Colonic mucosa (tissue), 4 donors: ENCODE measurements around the gene ZNF629. TPM values are rescaled to one million over a fixed set of nuclear protein-coding genes. Genes with fewer than 3 reads are reported as not detected.

Source experiments
- DNase-seq: peaks from one replicate; pipeline ENCODE4 v3.0.0-alpha.2; 2020
- H3K27ac ChIP-seq: fragments of 200-600 bp; one replicate; pipeline ENCODE4 v1.8.0; 2021
- H3K27me3 ChIP-seq: fragments of 200-600 bp; one replicate; pipeline ENCODE4 v1.8.0; 2021
- H3K36me3 ChIP-seq: fragments of 200-600 bp; one replicate; pipeline ENCODE4 v1.8.0; 2021
- H3K4me1 ChIP-seq: fragments of 200-600 bp; one replicate; pipeline ENCODE4 v1.8.0; 2021; ENCODE audit warnings: mild to moderate bottlenecking
- H3K4me3 ChIP-seq: fragments of 200-600 bp; one replicate; pipeline ENCODE4 v1.8.0; 2021
- H3K9ac ChIP-seq, 2 donors: one replicate each; pipeline ENCODE4 v1.7.0; 2013; ENCODE audit warnings: control low read depth in 2 of 2, low read depth in 2 of 2, low read length in 2 of 2
- H3K9me3 ChIP-seq: fragments of 200-600 bp; one replicate; pipeline ENCODE4 v1.8.0; 2021
- CTCF ChIP-seq: fragments of 200-600 bp; IDR thresholded peaks from one replicate; pipeline ENCODE4 v1.8.0; 2022; ENCODE audit warnings: antibody characterized with exemption, mild to moderate bottlenecking
- intact Hi-C: fragments of 100-400 bp; cut with DNase I; formaldehyde crosslinking; loops from one replicate; pipeline ENCODE4 v1.14.1; 2022
- total RNA-seq, 2 donors: library from RNA; stranded (reverse); fragmentation: NEBNext Ultra II Directional in 1 of 2; extraction: Animal tissue kit (Norgen Biotek cat#: 25700) in 1 of 2; gene quantifications; one replicate each; pipeline ENCODE4 v1.2.1, GENCODE V29; 2021
- donor health status: healthy.
- donor health status: DM: no; HTN: no; CAD: no.
- donor health status: DM: no; HTN: no; CAD: no.

The ZNF629 gene
- total RNA-seq, 2 donors from 2014 or later, result 11.8 to 15.2 TPM

- Histone ChIP-seq H3K36me3 (peaks cover 47% of the 10 kb centered on the region), H3K9me3 (no peaks in the 10 kb centered on the region), H3K4me3 (no peak overlapping the region), H3K4me1 (peaks cover 8% of the 10 kb centered on the region), H3K27me3 (no peaks in the 10 kb centered on the region), H3K27ac (no peak overlapping the region), H3K9ac (no peak overlapping the region)
- no peak for DNase-seq
- no peak for TF ChIP-seq CTCF
- intact Hi-C loops, result no loop called here
These were observed 49.8 kb downstream of the ZNF629 start for GRCh38 chr16:30736995-30737793.

GRCh38 chr16:30731411-30731810 lies 55.6 kb downstream of the ZNF629 start:
- DNase-seq, result no peak
- Histone ChIP-seq H3K9ac (no peak overlapping the region), H3K27ac (no peak overlapping the region), H3K9me3 (no peaks in the 10 kb centered on the region), H3K36me3 (peaks cover 30% of the 10 kb centered on the region), H3K27me3 (no peaks in the 10 kb centered on the region), H3K4me1 (no peaks in the 10 kb centered on the region), H3K4me3 (no peak overlapping the region)
- intact Hi-C loops, result no loop called here
- no peak for TF ChIP-seq CTCF

GRCh38 chr16:30728899-30729672 lies 57.9 kb downstream of the ZNF629 start:
- peaks cover 23% of the 10 kb centered on the region for H3K36me3 ChIP-seq
- intact Hi-C loops, result no loop called here

More at GRCh38 chr16:30728899-30729672, 57.9 kb downstream of the ZNF629 start:
- Histone ChIP-seq H3K27me3 (no peaks in the 10 kb centered on the region), H3K4me3 (no peak overlapping the region), H3K9ac (peak overlapping the region in 1 of 2 donors; percentile 34), H3K9me3 (no peaks in the 10 kb centered on the region), H3K27ac (peak overlapping the region; percentile 28), H3K4me1 (no peaks in the 10 kb centered on the region)
- DNase-seq, result peak; percentile 84
- TF ChIP-seq CTCF, result no peak

Other genes starting within 250 kb of the ZNF629 start
- 10 to 100 TPM in 1 of 2 donors, 1 to 10 TPM in 1; 9.0 to 11.1 TPM for gene ZNF764, start 228.8 kb downstream of the ZNF629 start, total RNA-seq
- 10 to 100 TPM; 13.1 to 14.3 TPM for gene ZNF688, start 215.5 kb downstream of the ZNF629 start, total RNA-seq
- gene ZNF785, start 201.5 kb downstream of the ZNF629 start, total RNA-seq, result 10 to 100 TPM; 12.7 to 13.3 TPM
- 1 to 10 TPM; 6.8 to 7.0 TPM for gene ZNF689, start 176.8 kb downstream of the ZNF629 start, total RNA-seq
- gene PRR14, start 136.2 kb downstream of the ZNF629 start, total RNA-seq, result 10 to 100 TPM; 37.0 to 70.3 TPM
- 10 to 100 TPM; 65.1 to 74.2 TPM for gene FBRS, start 128.8 kb downstream of the ZNF629 start, total RNA-seq
- 10 to 100 TPM; 44.0 to 79.3 TPM for gene SRCAP, start 88.0 kb downstream of the ZNF629 start, total RNA-seq
- gene PHKG2, start 38.8 kb downstream of the ZNF629 start, total RNA-seq, result 10 to 100 TPM; 33.6 to 47.8 TPM
- 10 to 100 TPM in 1 of 2 donors, 1 to 10 TPM in 1; 8.6 to 12.7 TPM for gene CFAP119, start 25.1 kb downstream of the ZNF629 start, total RNA-seq
- gene RNF40, start 24.9 kb downstream of the ZNF629 start, total RNA-seq, result 100 to 1,000 TPM in 1 of 2 donors, 10 to 100 TPM in 1; 94.6 to 117 TPM
- 10 to 100 TPM; 19.9 to 34.5 TPM for gene BCL7C, start 106.9 kb upstream of the ZNF629 start, total RNA-seq
- 1 to 10 TPM in 1 of 2 donors, under 1 TPM in 1; 0.72 to 1.6 TPM for gene CTF1, start 109.4 kb upstream of the ZNF629 start, total RNA-seq
- 10 to 100 TPM; 21.9 to 44.8 TPM for gene FBXL19, start 136.4 kb upstream of the ZNF629 start, total RNA-seq
- 10 to 100 TPM; 14.3 to 22.1 TPM for gene ORAI3, start 161.9 kb upstream of the ZNF629 start, total RNA-seq
- 10 to 100 TPM; 11.6 to 15.9 TPM for gene SETD1A, start 170.5 kb upstream of the ZNF629 start, total RNA-seq
- 10 to 100 TPM; 19.0 to 20.9 TPM for gene HSD3B7, start 198.0 kb upstream of the ZNF629 start, total RNA-seq
- under 1 TPM; 0.35 to 0.52 TPM for gene STX1B, start 223.4 kb upstream of the ZNF629 start, total RNA-seq
- gene STX4, start 246.4 kb upstream of the ZNF629 start, total RNA-seq, result 10 to 100 TPM; 70.8 to 71.4 TPM